GM12892 (cell line): Measurements from ENCODE around the gene ATAD3B.
"Not testable (repeated sequence)": the region's sequence is repeated elsewhere in the genome, so short reads cannot be mapped to it uniquely, and the experiment has no call there.

Experiments
- DNase-seq: peaks from one replicate; pipeline ENCODE4 v3.0.0; 2011; ENCODE audit not compliant: insufficient read length
- FAIRE-seq: peaks from 2 replicates; lab custom pipeline; 2011; peaks lifted over from hg19 to GRCh38; lab: Jason Lieb, UNC
- POLR2A ChIP-seq: IDR thresholded peaks from 2 replicates; pipeline ENCODE4 v1.6.1; 2011; ENCODE audit warnings: low read depth, low read length, control low read depth
- POLR2AphosphoS5 ChIP-seq: IDR thresholded peaks from 2 replicates; pipeline ENCODE4 v1.6.1; 2011; ENCODE audit warnings: low read depth, low read length, control low read depth
- TAF1 ChIP-seq: IDR thresholded peaks from 2 replicates; pipeline ENCODE4 v1.6.1; 2011; ENCODE audit warnings: low read depth, mild to moderate bottlenecking, control low read depth, low read length, borderline replicate concordance

ATAD3B gene

GRCh38 chr1:1521331-1521730, 49.8 kb downstream of the ATAD3B start:
- no peak for DNase-seq
- no peak for TF ChIP-seq TAF1
- no peak for TF ChIP-seq POLR2AphosphoS5
- TF ChIP-seq POLR2A, result no peak
- FAIRE-seq, result no peak

GRCh38 chr1:1522536-1522935, 51.0 kb downstream of the ATAD3B start:
- not testable (repeated sequence) for FAIRE-seq, DNase-seq

GRCh38 chr1:1523226-1523625, 51.7 kb downstream of the ATAD3B start:
- not testable (repeated sequence) for FAIRE-seq, DNase-seq

GRCh38 chr1:1523651-1524050, 52.1 kb downstream of the ATAD3B start:
- not testable (repeated sequence) for FAIRE-seq, DNase-seq

- DNase-seq, FAIRE-seq: not testable (repeated sequence)
These were observed 53.3 kb downstream of the ATAD3B start for GRCh38 chr1:1524750-1525383.

- not testable (repeated sequence) for DNase-seq, FAIRE-seq
These were observed 54.9 kb downstream of the ATAD3B start for GRCh38 chr1:1526476-1526875.

GRCh38 chr1:1527092-1527816, 55.7 kb downstream of the ATAD3B start:
- FAIRE-seq (no peak), DNase-seq (no peak)
- no peak for TF ChIP-seq POLR2AphosphoS5
- no peak for TF ChIP-seq POLR2A
- no peak for TF ChIP-seq TAF1

- FAIRE-seq (no peak), DNase-seq (no peak)
- TF ChIP-seq POLR2AphosphoS5 (no peak), POLR2A (no peak), TAF1 (no peak)
These were observed 57.0 kb downstream of the ATAD3B start for GRCh38 chr1:1528301-1529267.

- TF ChIP-seq POLR2A (no peak), TAF1 (no peak), POLR2AphosphoS5 (no peak)
- no peak for FAIRE-seq
These were observed 57.8 kb downstream of the ATAD3B start for GRCh38 chr1:1529321-1529720.

GRCh38 chr1:1529936-1530335, 58.4 kb downstream of the ATAD3B start:
- no peak for DNase-seq
- FAIRE-seq, result no peak
- TF ChIP-seq POLR2AphosphoS5, result no peak
- no peak for TF ChIP-seq POLR2A
- no peak for TF ChIP-seq TAF1

More at GRCh38 chr1:1529321-1529720, 57.8 kb downstream of the ATAD3B start:
- DNase-seq, result no peak

GRCh38 chr1:1531947-1532346, 60.4 kb downstream of the ATAD3B start:
- DNase-seq (no peak), FAIRE-seq (no peak)
- TF ChIP-seq TAF1 (no peak), POLR2AphosphoS5 (no peak), POLR2A (no peak)

GRCh38 chr1:1533176-1533893, 61.8 kb downstream of the ATAD3B start:
- FAIRE-seq, DNase-seq: not testable (repeated sequence)

GRCh38 chr1:1533894-1534291, 62.3 kb downstream of the ATAD3B start:
- FAIRE-seq, DNase-seq: not testable (repeated sequence)
